DMS114 treated with DMSO at 0.1 percent for 48 hours (cell line): Measurements from ENCODE around the gene TRMO.

Source experiments
- DNase-seq: peaks from one replicate; lab custom pipeline; 2025; ENCODE audit not compliant: unreplicated experiment; lab: John Stamatoyannopoulos, UW

TRMO gene

GRCh38 chr9:97938081-97938644 lies 15.9 kb upstream of the TRMO start, which contains the start of gene HEMGN:
TSS of gene HEMGN (minus strand) at chr9:97938172. CDS start at chr9:97938136, 36 bp downstream.
- DNase-seq: no peak

GRCh38 chr9:97936998-97937397 lies 14.7 kb upstream of the TRMO start:
- no peak for DNase-seq

GRCh38 chr9:97935276-97935675 lies 13.0 kb upstream of the TRMO start:
- DNase-seq: no peak

- DNase-seq: no peak
These were observed 12.2 kb upstream of the TRMO start for GRCh38 chr9:97934321-97935115.

- DNase-seq: no peak
These were observed 11.1 kb upstream of the TRMO start for GRCh38 chr9:97933297-97933998.

GRCh38 chr9:97930972-97931371 lies 8.7 kb upstream of the TRMO start:
- no peak for DNase-seq

GRCh38 chr9:97928986-97929604 lies 6.8 kb upstream of the TRMO start:
- no peak for DNase-seq

- DNase-seq: no peak
These were observed 3.4 kb upstream of the TRMO start for GRCh38 chr9:97925497-97926334.

GRCh38 chr9:97924386-97924785 lies 2.1 kb upstream of the TRMO start:
- no peak for DNase-seq

GRCh38 chr9:97923529-97924108 lies 1.3 kb upstream of the TRMO start:
- peak; percentile 75 for DNase-seq

- no peak for DNase-seq
These were observed 3.0 kb downstream of the TRMO start for GRCh38 chr9:97919217-97919813.

GRCh38 chr9:97918611-97919010 lies 3.7 kb downstream of the TRMO start:
- DNase-seq: no peak

GRCh38 chr9:97911970-97912369 lies 10.3 kb downstream of the TRMO start:
- no peak for DNase-seq

GRCh38 chr9:97911528-97911927 lies 10.8 kb downstream of the TRMO start:
- no peak for DNase-seq

- no peak for DNase-seq
These were observed 11.9 kb downstream of the TRMO start for GRCh38 chr9:97910357-97910756.

- no peak for DNase-seq
These were observed 13.6 kb downstream of the TRMO start for GRCh38 chr9:97908705-97909104.

- no peak for DNase-seq
These were observed 14.7 kb downstream of the TRMO start for GRCh38 chr9:97907632-97908031.

GRCh38 chr9:97907046-97907445 lies 15.3 kb downstream of the TRMO start:
- no peak for DNase-seq

GRCh38 chr9:97906236-97906831 lies 16.0 kb downstream of the TRMO start:
- DNase-seq: no peak

- DNase-seq: no peak
These were observed 17.1 kb downstream of the TRMO start for GRCh38 chr9:97905228-97905627.
